GM13976 (cell line): ENCODE measurements around the gene C1orf159.

Source experiments
- DNase-seq: peaks from one replicate; pipeline ENCODE4 v3.0.0; 2012; ENCODE audit warnings: low spot score
- CTCF ChIP-seq: IDR thresholded peaks from 2 replicates; pipeline ENCODE4 v1.5.1; 2012; ENCODE audit warnings: borderline replicate concordance, mild to moderate bottlenecking; ENCODE audit not compliant: insufficient read depth; ENCODE audit errors: extremely low read depth, missing control alignments, control extremely low read depth
- in situ Hi-C: fragments of 300-500 bp; cut with MboI; formaldehyde crosslinking; loops from one replicate; pipeline ENCODE4 v1.12.0; 2022; ENCODE audit warnings: low sequenced_read_pairs, mixed read lengths, inconsistent platforms; ENCODE audit not compliant: unreplicated experiment

Gene C1orf159

GRCh38 chr1:1054099-1054700 is 61.7 kb downstream of the C1orf159 start:
- no peak for TF ChIP-seq CTCF
- in situ Hi-C loops = no loop called here
- DNase-seq = no peak

DNA sequence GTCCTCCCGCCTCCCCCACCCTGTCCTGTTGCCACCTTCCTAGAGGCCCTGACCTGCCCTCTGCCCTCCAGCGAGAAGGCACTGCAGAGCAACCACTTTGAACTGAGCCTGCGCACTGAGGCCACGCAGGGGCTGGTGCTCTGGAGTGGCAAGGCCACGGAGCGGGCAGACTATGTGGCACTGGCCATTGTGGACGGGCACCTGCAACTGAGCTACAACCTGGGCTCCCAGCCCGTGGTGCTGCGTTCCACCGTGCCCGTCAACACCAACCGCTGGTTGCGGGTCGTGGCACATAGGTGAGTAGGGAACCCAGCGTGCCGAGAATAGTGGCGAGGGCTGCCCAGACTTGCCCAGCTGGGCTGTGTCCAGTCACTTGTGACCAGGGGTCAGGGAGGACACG is 62.2 kb downstream of the C1orf159 start:
- in situ Hi-C loops = no loop called here
- TF ChIP-seq CTCF = no peak

DNA sequence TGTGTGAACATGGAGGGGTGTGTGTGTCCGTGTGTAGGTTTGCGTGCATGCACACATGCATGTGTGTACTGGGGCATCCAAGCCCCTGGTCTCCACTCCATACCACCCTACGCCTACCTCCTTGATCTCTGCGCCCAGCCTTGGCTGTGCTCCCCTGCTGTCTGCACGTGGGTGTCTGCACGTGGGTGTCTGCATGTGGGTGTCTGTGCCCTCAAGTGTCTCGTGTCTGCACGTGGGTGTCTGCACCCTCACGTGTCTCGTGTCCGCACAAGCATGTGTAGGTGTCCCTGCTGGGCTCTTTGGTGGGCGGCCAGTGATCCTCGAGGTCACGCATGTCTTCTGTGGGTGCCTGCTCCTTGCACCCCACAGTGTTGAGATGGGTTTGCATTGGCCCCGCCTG is 62.9 kb downstream of the C1orf159 start:
- TF ChIP-seq CTCF = no peak
- DNase-seq = no peak
- in situ Hi-C loops = no loop called here

More for the DNA sequence above, 62.2 kb downstream of the C1orf159 start:
- DNase-seq = no peak

DNA sequence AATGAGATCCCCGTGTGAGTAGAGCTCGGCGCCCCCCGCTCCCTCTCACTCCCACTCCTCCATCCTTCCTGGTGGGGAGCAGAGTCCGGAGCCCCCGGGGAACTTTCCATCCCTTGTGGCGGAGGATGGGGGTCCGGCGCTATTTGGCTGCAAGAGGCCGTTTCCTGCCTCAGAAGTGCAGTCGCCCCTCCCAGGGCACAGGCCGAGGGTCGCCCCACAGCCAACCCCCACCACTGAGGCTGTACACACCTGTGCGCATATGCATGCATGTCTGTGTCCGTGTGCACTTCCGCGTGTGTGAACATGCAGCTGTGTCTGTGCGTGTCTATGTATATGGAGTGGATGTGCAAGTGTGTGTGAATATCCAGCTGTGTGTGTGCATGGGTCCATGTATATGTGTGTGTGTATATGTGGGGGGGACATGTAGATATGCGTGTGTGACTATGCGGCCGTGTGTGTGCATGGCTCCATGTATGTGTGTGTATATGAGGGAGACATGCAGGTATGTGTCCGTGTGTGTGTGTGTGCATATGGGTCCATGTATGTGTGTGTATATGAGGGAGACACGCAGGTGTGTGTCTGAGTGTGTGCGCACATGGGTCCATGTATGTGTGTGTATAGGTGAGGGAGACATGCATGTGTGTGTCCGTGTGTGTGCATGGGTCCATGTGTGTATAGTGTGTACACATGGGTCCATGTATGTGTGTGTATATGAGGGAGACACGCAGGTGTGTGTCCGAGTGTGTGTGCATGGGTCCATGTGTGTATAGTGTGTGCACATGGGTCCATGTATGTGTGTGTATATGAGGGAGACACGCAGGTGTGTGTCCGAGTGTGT is 63.7 kb downstream of the C1orf159 start:
- in situ Hi-C loops = no loop called here
- TF ChIP-seq CTCF = no peak
- DNase-seq = no peak

- no peak for TF ChIP-seq CTCF
- in situ Hi-C loops = no loop called here
- no peak for DNase-seq
These were observed 64.6 kb downstream of the C1orf159 start for GRCh38 chr1:1051127-1051810.

DNA sequence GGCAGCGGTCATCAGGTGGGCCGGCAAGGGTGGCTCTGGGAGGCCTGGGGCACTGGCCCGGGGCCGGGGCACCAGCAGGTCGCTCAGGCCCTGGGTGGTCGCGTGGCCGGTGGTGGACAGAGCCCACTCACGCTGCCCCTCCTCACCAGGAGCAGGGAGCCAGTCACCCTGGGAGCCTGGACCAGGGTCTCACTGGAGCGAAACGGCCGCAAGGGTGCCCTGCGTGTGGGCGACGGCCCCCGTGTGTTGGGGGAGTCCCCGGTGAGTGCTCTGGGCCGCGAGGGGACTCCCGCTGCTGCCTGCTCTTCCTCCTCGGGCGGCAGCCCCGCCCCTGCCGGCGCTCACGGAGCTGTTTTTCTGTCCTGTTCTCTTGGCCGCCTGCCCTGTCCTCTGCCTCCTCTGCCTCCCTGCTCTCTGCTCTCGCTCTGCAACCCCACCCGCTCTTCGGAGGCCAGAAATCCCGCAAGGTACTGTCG is 65.3 kb downstream of the C1orf159 start:
- TF ChIP-seq CTCF = no peak
- peak; percentile 78 for DNase-seq
- in situ Hi-C loops = no loop called here
